GM18909 (cell line): ENCODE measurements around the gene ZNRF1.
"Not testable (repeated sequence)": the region's sequence is repeated elsewhere in the genome, so short reads cannot be mapped to it uniquely, and the experiment has no call there.

ENCODE experiments used
- ATAC-seq: cut with Tn5 transposase; IDR thresholded peaks from one replicate; pipeline ENCODE4 v1.9.1; 2021; ENCODE audit warnings: mild to moderate bottlenecking; ENCODE audit not compliant: unreplicated experiment, poor library complexity

ZNRF1 gene

DNA sequence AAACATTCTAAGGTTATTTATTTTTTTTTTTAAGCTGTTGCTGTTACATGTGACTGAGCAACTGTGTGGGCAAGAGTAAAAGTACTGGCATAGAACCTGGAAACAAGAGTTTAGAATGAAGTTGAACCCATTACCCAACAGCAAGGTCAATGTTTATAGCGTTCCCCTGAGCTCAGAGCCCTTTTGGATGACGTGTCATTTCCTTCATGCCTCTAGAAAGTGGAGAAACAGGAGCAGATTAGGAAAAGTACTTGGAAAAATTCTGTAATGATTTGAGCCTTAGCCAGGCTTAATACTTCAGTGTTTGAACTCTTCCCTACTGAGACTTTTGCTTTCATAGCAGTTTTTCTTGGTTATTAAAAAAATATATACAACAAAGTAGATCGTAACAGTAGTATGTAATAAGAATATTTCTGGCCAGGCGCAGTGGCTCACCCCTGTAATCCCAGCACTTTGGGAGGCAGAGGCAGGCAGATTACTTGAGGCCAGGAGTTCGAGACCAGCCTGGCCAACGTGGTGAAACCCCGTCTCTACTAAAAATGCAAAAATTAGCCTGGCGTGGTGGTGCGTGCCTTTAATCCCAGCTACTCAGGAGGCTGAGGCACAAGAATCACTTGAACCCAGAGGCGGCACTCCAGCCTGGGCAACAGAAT lies 27.5 kb downstream of the ZNRF1 start:
- not testable (repeated sequence) for ATAC-seq

DNA sequence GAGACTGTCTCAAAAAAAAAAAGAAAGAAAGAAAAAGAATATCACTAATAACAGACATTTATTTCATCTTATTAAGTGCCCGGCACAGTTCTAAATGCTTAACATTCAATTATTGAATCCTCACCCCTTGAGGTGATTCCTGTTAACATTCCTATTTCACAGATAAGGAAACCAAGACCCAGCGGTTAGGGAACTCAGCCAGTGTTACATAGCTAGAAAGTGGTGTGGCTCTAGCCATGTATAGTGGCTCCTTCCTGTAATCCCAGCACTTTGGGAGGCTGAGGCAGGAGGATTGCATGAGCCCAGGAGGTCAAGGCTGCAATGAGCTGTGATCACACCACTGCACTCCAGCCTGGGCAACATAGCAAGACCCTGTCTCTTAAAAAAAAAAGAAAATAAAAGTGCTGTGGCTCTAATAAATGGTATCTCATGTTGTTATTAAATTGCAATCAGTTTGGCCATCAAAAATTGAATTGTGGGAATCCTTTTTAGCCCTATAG lies 28.1 kb downstream of the ZNRF1 start:
- no peak for ATAC-seq

DNA sequence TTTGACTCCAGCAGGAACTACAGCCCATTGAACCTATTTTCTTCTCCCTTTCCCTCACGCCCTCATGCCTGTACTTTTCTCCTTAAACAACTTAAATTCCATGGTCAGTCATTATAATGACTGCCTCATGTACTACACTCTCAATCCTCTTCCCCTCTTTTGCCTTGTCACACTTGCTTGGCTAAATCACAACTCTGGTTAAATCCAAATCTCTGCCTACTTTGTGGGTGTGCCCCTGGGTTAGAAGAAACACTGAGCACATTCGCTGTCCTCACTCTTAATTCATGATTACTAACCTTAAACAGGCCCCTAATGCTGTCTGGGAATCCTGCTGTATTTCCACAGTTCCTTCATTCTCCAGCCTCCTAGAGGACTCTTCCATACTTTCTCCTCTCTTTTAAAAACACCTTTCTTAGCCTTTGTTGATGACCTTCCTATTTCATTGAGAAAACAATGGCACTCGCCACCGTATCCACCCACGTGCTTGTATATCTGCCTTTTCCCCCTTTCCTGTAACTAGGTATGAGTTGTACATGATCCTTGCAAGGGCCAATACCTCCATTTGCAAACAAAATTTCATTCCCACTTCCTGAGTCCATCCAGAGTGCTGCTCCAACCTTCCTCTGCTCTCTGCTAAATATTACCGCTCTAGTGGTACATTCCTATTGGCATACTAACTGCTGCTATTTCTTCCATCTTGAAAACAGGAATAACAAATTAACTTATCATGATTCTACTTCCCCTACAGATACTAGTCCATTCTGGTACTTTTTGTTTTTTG lies 28.9 kb downstream of the ZNRF1 start:
- ATAC-seq: no peak

DNA sequence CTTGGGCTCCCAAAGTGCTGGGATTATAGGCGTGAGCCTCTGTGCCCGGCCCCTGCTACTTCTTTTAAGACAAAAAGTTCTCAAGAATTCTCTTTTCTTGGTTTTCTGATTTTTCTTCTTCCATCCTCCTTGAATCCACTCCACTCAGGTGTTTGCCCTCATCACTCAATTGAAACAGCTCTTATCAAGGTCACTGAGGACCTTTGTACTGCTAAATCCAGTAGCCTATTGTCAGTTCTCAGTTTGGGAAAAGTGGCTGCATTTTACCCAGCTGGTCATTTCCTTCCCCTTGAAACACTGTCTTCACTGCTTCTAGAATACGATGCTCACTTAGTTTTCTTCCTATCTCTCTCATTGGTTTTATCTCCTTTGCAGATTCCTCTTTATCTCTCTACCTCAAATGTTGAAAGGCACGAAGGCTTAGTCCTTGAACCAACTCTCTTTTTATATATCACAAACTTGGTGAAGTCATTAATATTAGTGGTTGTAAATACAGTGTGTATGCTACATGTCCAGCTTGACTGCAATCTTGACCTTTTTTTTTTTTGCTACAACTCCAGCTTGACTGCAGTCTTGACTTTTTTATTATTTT lies 29.8 kb downstream of the ZNRF1 start:
- no peak for ATAC-seq

DNA sequence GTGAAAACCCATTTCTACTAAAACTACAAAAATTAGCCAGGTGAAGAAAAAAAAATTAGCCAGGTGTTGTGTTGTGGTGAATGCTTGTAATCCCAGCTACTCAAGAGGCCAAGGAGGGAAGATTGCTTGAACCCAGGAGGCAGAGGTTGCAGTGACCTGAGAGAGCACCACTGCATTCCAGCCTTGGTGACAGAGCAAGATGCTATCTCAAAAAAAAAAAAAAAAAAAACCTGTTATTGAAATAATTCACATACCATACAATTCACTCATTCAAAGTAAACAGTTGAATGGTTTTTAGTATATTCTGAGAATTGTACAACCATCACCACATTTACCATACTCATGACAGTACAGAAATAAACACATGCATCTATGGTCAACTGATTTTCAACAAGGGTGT lies 31.0 kb downstream of the ZNRF1 start:
- no peak for ATAC-seq

DNA sequence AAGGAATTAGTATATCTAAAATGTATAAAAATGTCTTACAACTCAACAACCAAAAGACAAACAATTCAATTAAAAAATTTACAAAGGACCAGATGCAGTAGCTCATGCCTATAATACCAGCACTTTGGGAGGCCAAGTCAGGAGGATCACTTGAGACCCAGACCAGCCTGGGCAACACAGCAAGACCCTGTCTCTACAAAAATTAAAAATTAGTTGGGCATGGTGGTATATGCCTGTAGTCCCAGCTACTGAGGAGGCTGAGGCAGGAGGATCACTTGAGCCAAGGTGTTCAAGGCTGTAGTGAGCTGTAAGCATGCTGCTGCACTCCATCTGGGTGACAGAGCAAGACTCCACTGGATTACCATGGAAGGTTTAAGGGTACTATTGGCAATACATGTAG lies 33.8 kb downstream of the ZNRF1 start:
- no peak for ATAC-seq

DNA sequence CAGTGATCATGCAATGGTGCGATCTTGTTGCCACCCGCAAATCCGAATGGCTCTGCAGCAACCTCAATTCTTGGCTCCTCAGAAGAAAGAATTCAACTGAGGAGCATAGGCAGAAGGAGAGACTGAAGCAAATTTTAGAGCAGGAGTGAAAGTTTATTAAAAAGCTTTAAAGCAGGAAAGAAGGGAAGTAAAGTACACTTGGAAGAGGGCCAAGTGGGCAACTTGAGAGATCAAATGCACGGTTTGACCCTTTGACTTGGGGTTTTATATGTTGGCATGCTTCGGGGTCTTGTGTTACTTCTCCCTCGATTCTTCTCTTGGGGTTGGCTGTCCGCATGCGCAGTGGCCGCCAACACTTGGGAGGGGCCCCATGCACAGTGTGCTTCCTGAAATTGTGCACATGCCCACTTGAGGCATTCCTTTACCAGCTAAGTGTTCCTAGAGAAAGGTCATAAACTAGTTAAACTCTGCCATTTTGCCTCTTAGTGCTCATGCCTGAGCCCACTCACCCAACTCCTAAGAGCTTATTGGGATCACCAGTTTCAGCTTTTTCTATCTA lies 36.7 kb downstream of the ZNRF1 start:
- no peak for ATAC-seq

DNA sequence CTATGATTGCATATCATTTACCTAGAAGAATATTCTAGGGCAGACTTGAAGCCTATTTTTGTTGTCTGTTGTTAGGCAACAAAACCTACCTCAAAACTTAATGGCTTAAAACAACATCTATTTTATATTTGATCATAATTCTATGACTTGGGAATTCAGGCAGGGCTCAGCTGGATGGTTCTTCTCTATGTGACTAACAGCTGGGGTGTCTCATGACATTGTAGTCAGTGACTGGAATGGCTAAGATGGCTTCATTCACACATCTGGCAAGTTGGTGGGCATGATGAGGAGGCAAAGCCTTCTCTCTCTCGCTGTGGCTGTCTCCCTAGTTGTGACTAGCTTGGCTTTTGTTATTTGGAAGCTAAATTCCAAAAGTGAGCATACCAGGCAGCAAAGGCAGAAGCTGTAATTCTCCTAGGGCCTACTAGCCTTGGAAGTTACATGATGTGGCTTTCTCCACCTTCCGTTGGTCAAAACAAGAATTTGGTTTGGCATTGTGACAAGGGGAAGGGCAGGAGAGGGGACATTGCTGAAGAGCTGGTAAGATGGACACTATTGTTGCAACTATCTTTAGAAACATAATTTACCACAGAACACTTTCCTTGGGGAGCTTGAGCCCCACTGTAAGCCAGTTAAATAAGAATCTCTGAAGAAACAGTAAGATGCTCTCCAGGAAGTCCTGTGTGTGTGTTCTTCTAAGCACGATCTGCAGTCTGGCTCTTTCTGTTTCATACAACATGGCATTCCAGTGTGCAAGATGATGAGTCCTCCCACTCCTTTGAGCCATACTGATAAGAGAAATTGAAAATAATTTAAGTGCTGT lies 39.4 kb downstream of the ZNRF1 start:
- ATAC-seq: no peak

DNA sequence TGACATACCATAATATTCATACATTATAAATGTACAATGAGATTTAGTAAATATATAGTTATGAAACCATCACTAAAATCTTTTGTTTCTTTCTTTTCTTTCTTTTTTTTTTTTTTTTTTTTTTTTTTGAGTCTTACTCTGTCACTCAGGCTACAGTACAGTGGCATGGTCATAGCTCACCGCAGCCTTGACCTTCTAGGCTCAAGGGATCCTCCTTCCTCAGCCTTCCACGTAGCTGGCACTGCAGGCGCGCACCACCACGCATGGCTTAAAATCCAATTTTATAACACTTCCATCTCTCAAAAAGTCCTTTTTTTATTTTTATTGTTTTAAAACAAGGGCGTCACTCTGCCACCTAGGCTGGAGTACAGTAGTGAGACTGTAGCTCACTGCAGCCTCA lies 41.1 kb downstream of the ZNRF1 start:
- no peak for ATAC-seq

DNA sequence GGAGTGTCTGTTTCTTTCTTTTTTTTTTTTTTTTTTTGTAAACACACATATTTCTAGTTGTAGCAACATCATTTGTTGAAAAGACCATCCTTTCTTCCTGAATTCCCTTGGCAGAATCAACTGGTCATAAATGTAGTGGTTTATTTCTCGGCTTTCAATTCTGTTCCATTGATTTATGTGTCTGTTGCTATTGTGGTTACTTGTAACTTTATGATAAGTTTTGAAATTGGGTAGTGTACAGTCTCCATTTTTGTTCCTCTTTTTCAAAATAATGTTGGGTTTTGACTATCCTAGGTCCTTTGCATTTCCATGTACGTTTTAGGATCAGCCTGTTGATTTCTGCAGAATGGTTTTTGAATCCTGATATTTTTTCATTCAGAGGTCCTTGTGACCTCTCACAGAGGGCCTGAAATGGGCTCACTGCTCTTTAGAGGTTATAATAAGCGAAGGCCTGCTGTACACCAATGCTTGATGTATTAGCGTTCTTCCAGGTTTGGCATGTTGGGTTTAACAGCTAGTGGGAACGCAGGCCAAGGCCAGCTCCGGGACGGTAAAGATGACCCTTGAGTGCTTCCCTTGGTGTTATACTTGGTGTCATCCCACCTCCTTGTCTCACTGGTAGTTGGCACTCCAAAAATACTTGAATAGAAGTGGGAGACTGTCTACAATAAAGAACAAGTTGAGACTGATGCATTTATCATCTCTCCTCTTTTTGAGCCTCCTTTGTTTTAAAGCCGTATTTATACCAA lies 43.8 kb downstream of the ZNRF1 start:
- peak; percentile 18 for ATAC-seq

DNA sequence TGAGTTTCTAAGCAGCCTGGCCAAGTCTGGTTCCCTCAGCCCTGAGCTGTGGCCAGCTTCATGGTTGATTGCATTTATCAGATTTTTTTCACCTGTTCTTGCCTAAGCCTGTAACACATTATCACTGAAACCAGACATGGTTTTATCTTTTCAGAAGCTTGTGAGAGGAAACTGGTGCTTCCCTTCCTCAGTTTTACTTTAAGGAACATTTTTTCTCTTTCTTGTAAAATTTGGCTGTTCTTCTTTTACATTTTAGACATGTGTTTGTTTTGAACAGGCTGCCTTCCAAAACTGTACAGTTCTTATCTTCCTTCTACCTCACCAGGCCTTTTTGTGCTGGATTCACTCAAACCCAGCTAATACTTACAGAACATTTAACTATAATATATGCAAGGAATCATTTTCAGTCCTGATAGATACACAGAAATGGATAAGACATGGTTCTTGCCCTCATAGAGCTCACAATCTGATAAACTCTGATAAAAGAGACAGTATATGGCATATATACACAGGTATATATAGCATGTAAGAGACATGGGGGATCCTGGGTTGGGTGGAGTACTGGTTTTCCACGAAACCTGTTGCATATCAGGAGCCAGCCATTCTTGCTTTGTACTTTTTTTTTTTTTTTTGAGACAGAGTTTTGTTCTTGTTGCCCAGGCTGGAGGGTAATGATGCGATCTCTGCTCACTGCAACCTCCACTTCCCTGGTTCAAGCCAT lies 44.5 kb downstream of the ZNRF1 start:
- ATAC-seq: peak; percentile 70

DNA sequence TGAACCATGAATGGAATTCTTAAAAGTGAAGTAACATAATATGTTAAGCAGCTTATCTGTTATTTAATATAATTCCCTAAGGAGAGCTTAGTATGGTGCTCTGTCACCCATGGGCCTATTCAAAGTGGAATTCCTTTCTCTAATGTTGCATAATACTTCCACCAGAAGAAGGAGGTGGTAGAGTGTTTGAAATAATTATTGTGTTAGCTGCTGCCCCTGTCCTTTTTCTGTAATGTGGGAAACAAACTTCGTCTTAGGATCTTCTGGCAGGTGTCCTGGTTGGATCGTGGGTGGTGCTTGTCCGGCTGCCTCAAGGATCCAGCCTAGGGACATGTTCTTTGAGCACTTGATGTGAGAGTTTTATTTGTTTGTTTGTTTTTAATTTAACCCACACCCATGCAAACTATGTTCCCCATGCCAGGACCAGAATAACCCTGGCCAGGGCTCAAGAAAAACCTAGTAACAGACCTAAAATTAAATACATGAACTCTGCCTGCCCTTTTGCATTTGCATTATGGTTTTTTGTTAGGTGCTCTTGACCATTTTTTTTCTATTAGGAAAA lies 46.1 kb downstream of the ZNRF1 start:
- ATAC-seq: no peak

DNA sequence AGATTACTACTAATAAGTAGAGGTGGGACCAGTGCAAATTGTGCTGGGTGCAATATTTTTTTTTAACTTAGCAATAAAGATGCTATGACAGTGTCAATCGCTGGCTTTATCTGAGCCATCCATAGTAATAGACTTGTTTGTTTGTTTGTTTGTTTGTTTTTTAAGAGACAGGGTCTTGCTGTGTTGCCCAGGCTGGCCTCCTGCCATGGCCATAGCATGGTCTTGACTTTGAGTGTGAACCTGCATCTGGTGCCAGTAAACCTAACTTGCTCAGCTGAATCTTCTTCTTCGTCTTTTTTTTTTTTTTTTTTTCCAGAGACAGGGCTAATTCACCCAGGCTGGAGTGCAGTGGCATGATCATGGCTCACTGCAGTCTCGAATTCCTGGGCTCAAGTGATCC lies 46.6 kb downstream of the ZNRF1 start:
- ATAC-seq: no peak

DNA sequence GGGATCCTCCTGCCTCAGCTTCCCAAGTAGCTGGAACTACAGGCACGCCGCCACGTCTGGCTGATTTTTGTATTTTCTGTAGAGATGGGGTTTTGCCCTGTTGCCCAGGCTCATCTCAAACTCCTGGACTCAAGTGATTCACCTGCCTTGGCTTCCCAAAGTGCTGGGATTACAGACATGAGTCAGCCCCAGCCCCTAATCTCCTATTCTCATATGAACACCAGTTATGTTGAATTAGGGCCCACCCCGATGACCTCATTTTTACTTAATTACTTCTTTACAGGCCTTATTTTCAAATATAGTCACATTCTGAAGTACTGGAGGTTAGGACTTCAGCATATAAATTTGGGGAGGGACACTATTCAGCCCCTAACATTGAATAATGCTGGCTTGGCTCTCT lies 49.2 kb downstream of the ZNRF1 start:
- ATAC-seq: no peak

DNA sequence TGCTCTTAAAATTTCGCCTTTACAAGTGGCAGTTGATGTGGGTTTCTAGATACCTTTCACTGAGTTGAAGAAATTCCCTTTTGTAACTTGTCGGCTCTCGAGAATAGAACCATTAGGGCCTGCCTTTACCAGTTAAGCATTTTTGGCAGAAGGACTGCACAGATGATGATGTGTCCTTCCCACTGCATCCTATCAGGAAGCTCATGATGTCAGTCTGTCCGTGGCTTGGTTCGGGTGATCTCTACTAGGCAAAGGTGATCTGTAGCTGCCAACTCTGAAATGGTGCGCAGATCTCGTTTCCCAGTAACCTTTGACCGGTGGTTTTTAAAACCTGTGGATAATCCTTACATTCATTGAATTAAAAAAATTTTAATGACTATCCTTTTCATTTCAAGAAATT lies 49.7 kb downstream of the ZNRF1 start:
- no peak for ATAC-seq

DNA sequence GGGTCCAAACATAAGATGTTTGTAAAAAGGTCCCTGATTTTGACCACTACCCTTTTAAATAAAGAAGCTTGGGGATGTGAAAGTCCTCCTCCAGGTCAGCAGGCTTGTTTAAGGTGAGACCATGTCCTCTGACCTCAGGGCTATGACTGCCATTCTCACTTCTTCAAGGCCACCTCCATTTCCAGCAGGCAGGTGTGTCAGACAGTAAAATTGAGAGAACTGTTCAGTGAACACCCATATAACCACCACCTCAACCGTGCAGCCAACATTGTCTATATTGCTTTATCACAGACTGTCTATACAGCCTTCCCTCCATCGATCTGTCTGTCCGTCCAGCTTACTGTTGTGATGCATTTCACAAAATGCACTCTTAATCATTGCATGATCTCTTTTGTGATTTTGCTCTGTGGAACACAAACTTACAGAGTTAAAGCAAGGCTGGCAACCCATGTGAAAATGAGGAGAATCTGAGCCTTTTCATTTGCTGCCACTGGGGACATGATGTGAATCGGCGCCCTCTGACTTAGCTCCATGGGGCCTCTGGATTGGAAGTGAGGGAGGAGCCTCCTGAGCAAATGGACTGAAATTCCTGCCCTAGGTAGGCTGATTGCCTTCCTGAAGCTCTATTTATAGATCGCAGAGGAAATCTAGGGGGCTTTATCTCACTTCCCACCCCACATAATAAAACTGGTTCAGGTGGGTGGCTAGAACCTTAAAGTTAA lies 53.8 kb downstream of the ZNRF1 start:
- ATAC-seq: no peak

DNA sequence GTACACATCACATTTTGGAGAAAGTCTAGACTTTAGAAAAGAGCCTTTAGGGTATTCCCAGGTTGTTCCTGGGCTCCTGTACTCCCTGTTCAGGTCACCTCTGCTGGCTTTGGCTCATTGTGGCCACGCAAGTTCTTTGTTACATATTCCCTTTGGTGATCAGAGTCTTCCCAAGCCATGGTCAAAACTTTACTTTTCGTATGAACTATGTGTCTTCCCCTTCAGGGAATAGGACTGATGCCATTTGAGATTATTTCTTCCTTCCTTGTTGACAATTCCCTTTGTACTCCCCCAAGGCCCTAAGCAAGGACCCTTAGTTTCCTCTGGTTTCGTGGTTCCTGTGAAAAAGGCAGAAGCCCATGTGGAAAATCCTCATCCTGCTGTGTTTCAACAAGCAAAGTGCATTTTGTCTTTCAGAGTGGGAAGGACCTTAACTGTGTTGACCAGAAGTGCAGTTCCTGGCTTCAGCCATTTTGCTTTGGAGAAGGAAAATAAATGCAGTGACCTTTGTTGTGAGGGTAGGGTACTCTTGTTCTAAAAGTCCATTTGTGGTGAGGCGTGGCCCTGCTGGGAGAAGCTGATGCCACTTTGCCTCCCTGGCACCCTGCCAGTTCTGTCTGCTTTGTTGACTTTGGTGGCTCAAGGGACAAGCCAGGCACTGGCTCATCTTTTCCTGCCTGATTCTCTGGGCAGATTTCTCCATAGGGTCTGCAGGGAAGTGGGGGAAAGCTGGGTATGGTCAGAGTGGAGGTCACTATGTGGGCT lies 55.1 kb downstream of the ZNRF1 start:
- no peak for ATAC-seq
